Neural progenitor cell (in vitro differentiated cells): ENCODE results near the gene SLC14A1. TPM values are rescaled to one million over a fixed set of nuclear protein-coding genes. Genes with fewer than 3 reads are reported as not detected.

Source experiments
- DNase-seq: peaks from one replicate; pipeline ENCODE4 v3.0.0-alpha.2; 2016; ENCODE audit warnings: low spot score
- H2AFZ ChIP-seq: fragments of 200-600 bp; sonication (generic); replicated peaks from 2 replicates; pipeline ENCODE4 v1.6.1; 2016; ENCODE audit warnings: antibody characterized with exemption
- H3F3A ChIP-seq: fragments of 200-600 bp; sonication (generic); 2 replicates; pipeline ENCODE4 v1.6.1; 2016; ENCODE audit warnings: antibody characterized with exemption, low read depth
- H3K27ac ChIP-seq: fragments of 200-600 bp; sonication (generic); 2 replicates; pipeline ENCODE4 v1.5.1; 2016; ENCODE audit warnings: mild to moderate bottlenecking
- H3K27me3 ChIP-seq: fragments of 200-600 bp; sonication (generic); 2 replicates; pipeline ENCODE4 v1.6.1; 2016; ENCODE audit warnings: mild to moderate bottlenecking, moderate library complexity
- H3K36me3 ChIP-seq: fragments of 200-600 bp; sonication (generic); 2 replicates; pipeline ENCODE4 v1.5.1; 2016
- H3K4me1 ChIP-seq: fragments of 200-600 bp; sonication (generic); 2 replicates; pipeline ENCODE4 v1.6.1; 2016; ENCODE audit warnings: mixed run types
- H3K4me2 ChIP-seq: fragments of 200-600 bp; sonication (generic); 2 replicates; pipeline ENCODE4 v1.6.1; 2016
- H3K4me3 ChIP-seq: fragments of 200-600 bp; sonication (generic); 2 replicates; pipeline ENCODE4 v1.5.1; 2016
- H3K79me2 ChIP-seq: fragments of 200-600 bp; sonication (generic); 2 replicates; pipeline ENCODE4 v1.6.1; 2016; ENCODE audit warnings: low read depth
- H3K9ac ChIP-seq: fragments of 200-600 bp; sonication (generic); 2 replicates; pipeline ENCODE4 v1.6.1; 2016
- H3K9me3 ChIP-seq: fragments of 200-600 bp; sonication (generic); 2 replicates; pipeline ENCODE4 v1.5.1; 2016; ENCODE audit warnings: low read depth
- H4K20me1 ChIP-seq: fragments of 200-600 bp; sonication (generic); 2 replicates; pipeline ENCODE4 v1.6.1; 2016; ENCODE audit warnings: low read depth
- H3K27ac Mint-ChIP-seq: 3 replicates; pipeline ENCODE4 v1.8.0; 2021; ENCODE audit warnings: mixed read lengths
- H3K27me3 Mint-ChIP-seq: 2 replicates; pipeline ENCODE4 v1.8.0; 2022; ENCODE audit warnings: low read depth, mild to moderate bottlenecking, inconsistent platforms, moderate library complexity, mixed read lengths; ENCODE audit not compliant: insufficient read depth
- H3K36me3 Mint-ChIP-seq: 3 replicates; pipeline ENCODE4 v1.8.0; 2021; ENCODE audit warnings: mixed read lengths
- H3K4me1 Mint-ChIP-seq: 3 replicates; pipeline ENCODE4 v1.8.0; 2021; ENCODE audit warnings: mixed read lengths
- H3K4me3 Mint-ChIP-seq: 3 replicates; pipeline ENCODE4 v1.8.0; 2021; ENCODE audit warnings: mild to moderate bottlenecking, moderate library complexity, mixed read lengths
- H3K9me3 Mint-ChIP-seq: 3 replicates; pipeline ENCODE4 v1.8.0; 2020; ENCODE audit warnings: mixed read lengths
- CTCF ChIP-seq: fragments of 200-600 bp; sonication (generic); IDR thresholded peaks from 2 replicates; pipeline ENCODE4 v1.5.1; 2017; ENCODE audit warnings: antibody characterized with exemption, mild to moderate bottlenecking
- EZH2 ChIP-seq: fragments of 200-600 bp; sonication (generic); IDR thresholded peaks from 2 replicates; pipeline ENCODE4 v1.6.1; 2017; ENCODE audit warnings: antibody characterized with exemption, mild to moderate bottlenecking, moderate library complexity
- EZH2phosphoT487 ChIP-seq: fragments of 200-600 bp; sonication (generic); IDR thresholded peaks from 2 replicates; pipeline ENCODE4 v1.6.1; 2017; ENCODE audit warnings: antibody characterized with exemption
- total RNA-seq: library from RNA; depleted of rRNA; stranded (reverse); fragments of >200 nt; gene quantifications from 2 replicates; pipeline ENCODE4 v1.2.3, GENCODE V29; 2015; ENCODE audit warnings: low replicate concordance

The SLC14A1 gene
- total RNA-seq, 1 donor from 2014 or later: not detected

- Mint-ChIP-seq H3K27me3 (no peaks in the 10 kb centered on the region), H3K4me3 (no peak overlapping the region), H3K9me3 (no peaks in the 10 kb centered on the region), H3K4me1 (no peaks in the 10 kb centered on the region), H3K27ac (no peak overlapping the region), H3K36me3 (no peaks in the 10 kb centered on the region)
- Histone ChIP-seq H3K4me3 (no peak overlapping the region), H3K27ac (no peak overlapping the region), H3K4me1 (no peaks in the 10 kb centered on the region), H3K36me3 (no peaks in the 10 kb centered on the region), H2AFZ (no peak overlapping the region), H3F3A (no peaks in the 10 kb centered on the region), H3K79me2 (no peaks in the 10 kb centered on the region), H3K4me2 (no peak overlapping the region), H3K9ac (no peak overlapping the region), H4K20me1 (no peaks in the 10 kb centered on the region), H3K9me3 (no peaks in the 10 kb centered on the region), H3K27me3 (no peaks in the 10 kb centered on the region)
- TF ChIP-seq CTCF: no peak
- TF ChIP-seq EZH2phosphoT487: no peak
- TF ChIP-seq EZH2: no peak
- no peak for DNase-seq
Measured at GRCh38 chr18:45728336-45729010, 4.5 kb downstream of the SLC14A1 start.

GRCh38 chr18:45730832-45731575 lies 7.0 kb downstream of the SLC14A1 start:
- H3K36me3 ChIP-seq: no peaks in the 10 kb centered on the region
- no peaks in the 10 kb centered on the region for H3K4me1 ChIP-seq
- H3K27ac Mint-ChIP-seq: no peak overlapping the region
- H3K4me3 ChIP-seq: no peak overlapping the region
- no peaks in the 10 kb centered on the region for H3K27me3 Mint-ChIP-seq
- H3F3A ChIP-seq: no peaks in the 10 kb centered on the region
- no peaks in the 10 kb centered on the region for H3K9me3 ChIP-seq
- no peak overlapping the region for H3K27ac ChIP-seq
- no peak overlapping the region for H3K4me3 Mint-ChIP-seq
- H3K4me1 Mint-ChIP-seq: no peaks in the 10 kb centered on the region
- no peaks in the 10 kb centered on the region for H4K20me1 ChIP-seq
- H3K27me3 ChIP-seq: no peaks in the 10 kb centered on the region
- TF ChIP-seq CTCF (no peak), EZH2 (no peak), EZH2phosphoT487 (no peak)
- H2AFZ ChIP-seq: no peak overlapping the region
- H3K36me3 Mint-ChIP-seq: no peaks in the 10 kb centered on the region
- no peaks in the 10 kb centered on the region for H3K79me2 ChIP-seq
- no peak overlapping the region for H3K4me2 ChIP-seq
- H3K9me3 Mint-ChIP-seq: no peaks in the 10 kb centered on the region
- no peak overlapping the region for H3K9ac ChIP-seq
- DNase-seq: no peak

- Histone ChIP-seq H3K9me3 (no peaks in the 10 kb centered on the region), H3K27me3 (no peaks in the 10 kb centered on the region), H3K27ac (no peak overlapping the region), H3K9ac (no peak overlapping the region), H3K4me1 (no peaks in the 10 kb centered on the region), H2AFZ (no peak overlapping the region), H4K20me1 (no peaks in the 10 kb centered on the region), H3K79me2 (no peaks in the 10 kb centered on the region), H3K4me2 (no peak overlapping the region), H3K4me3 (no peak overlapping the region), H3K36me3 (no peaks in the 10 kb centered on the region), H3F3A (no peaks in the 10 kb centered on the region)
- Mint-ChIP-seq H3K4me3 (no peak overlapping the region), H3K27me3 (no peaks in the 10 kb centered on the region), H3K4me1 (no peaks in the 10 kb centered on the region), H3K27ac (no peak overlapping the region), H3K36me3 (no peaks in the 10 kb centered on the region), H3K9me3 (no peaks in the 10 kb centered on the region)
- TF ChIP-seq CTCF (no peak), EZH2 (no peak), EZH2phosphoT487 (no peak)
- DNase-seq: no peak
Measured at GRCh38 chr18:45731716-45732115, 7.7 kb downstream of the SLC14A1 start.
